Measurements from ENCODE around the gene KDM5C.
A peak's percentile ranks its signal among the peaks of the same experiment; 100 is the strongest.

The KDM5C gene

GRCh38 chrX:53249408-53250042 is 24.5 kb upstream of the KDM5C start:
- no peak for DNase-seq

GRCh38 chrX:53247928-53248327 is 22.9 kb upstream of the KDM5C start:
- DNase-seq: no peak

- no peak for DNase-seq
Measured at GRCh38 chrX:53246231-53246630, 21.2 kb upstream of the KDM5C start.

GRCh38 chrX:53244610-53245009 is 19.6 kb upstream of the KDM5C start:
- DNase-seq: no peak

- no peak for DNase-seq
Measured at GRCh38 chrX:53242310-53242709, 17.3 kb upstream of the KDM5C start.

- DNase-seq: no peak
Measured at GRCh38 chrX:53241558-53241957, 16.6 kb upstream of the KDM5C start.

- no peak for DNase-seq
Measured at GRCh38 chrX:53239474-53239873, 14.5 kb upstream of the KDM5C start.

GRCh38 chrX:53237056-53237455 is 12.0 kb upstream of the KDM5C start:
- no peak for DNase-seq

GRCh38 chrX:53236025-53236679 is 11.1 kb upstream of the KDM5C start:
- DNase-seq: no peak

GRCh38 chrX:53235566-53235965 is 10.6 kb upstream of the KDM5C start:
- no peak for DNase-seq

- DNase-seq: no peak
Measured at GRCh38 chrX:53234484-53234883, 9.5 kb upstream of the KDM5C start.

GRCh38 chrX:53233536-53233935 is 8.5 kb upstream of the KDM5C start:
- DNase-seq: no peak

- no peak for DNase-seq
Measured at GRCh38 chrX:53230116-53230515, 5.1 kb upstream of the KDM5C start.

GRCh38 chrX:53227224-53227765 is 2.3 kb upstream of the KDM5C start:
- DNase-seq: no peak

- peak; percentile 42 for DNase-seq
Measured at GRCh38 chrX:53223955-53224859, 800 bp downstream of the KDM5C start.

GRCh38 chrX:53223068-53223693 is 1.8 kb downstream of the KDM5C start:
- DNase-seq: no peak

GRCh38 chrX:53211391-53211978 is 13.5 kb downstream of the KDM5C start:
- DNase-seq: no peak

GRCh38 chrX:53196678-53197077 is 28.3 kb downstream of the KDM5C start:
- no peak for DNase-seq

- no peak for DNase-seq
Measured at GRCh38 chrX:53195401-53195800, 29.6 kb downstream of the KDM5C start.

- no peak for DNase-seq
Measured at GRCh38 chrX:53194308-53194707, 30.7 kb downstream of the KDM5C start.

GRCh38 chrX:53193093-53193492 is 31.9 kb downstream of the KDM5C start:
- no peak for DNase-seq

GRCh38 chrX:53190363-53190960 is 34.5 kb downstream of the KDM5C start:
- no peak for DNase-seq

Data from kidney glomerular epithelial cell (primary cell).